ENCODE measurements around the gene RRM2.
A peak's percentile ranks its signal among the peaks of the same experiment; 100 is the strongest.

The RRM2 gene

GRCh38 chr2:10122500-10123280 lies at the start of gene RRM2:
TSS of gene RRM2 (plus strand) at chr2:10122739. CDS start at chr2:10122799, 60 bp downstream.
- peak; percentile 77 for DNase-seq (ENCODE audit: low read depth)

- no peak for DNase-seq (ENCODE audit: low read depth)
These were observed 48.8 kb upstream of the RRM2 start for GRCh38 chr2:10073706-10074105.

GRCh38 chr2:10075101-10075500 lies 47.4 kb upstream of the RRM2 start:
- DNase-seq (ENCODE audit: low read depth), result no peak

- DNase-seq (ENCODE audit: low read depth), result no peak
These were observed 46.8 kb upstream of the RRM2 start for GRCh38 chr2:10075571-10076209.

- no peak for DNase-seq (ENCODE audit: low read depth)
These were observed 46.0 kb upstream of the RRM2 start for GRCh38 chr2:10076511-10076910.

GRCh38 chr2:10076988-10077527 lies 45.5 kb upstream of the RRM2 start:
- DNase-seq (ENCODE audit: low read depth), result no peak

- DNase-seq (ENCODE audit: low read depth), result no peak
These were observed 44.5 kb upstream of the RRM2 start for GRCh38 chr2:10078001-10078400.

- DNase-seq (ENCODE audit: low read depth), result no peak
These were observed 43.8 kb upstream of the RRM2 start for GRCh38 chr2:10078704-10079265.

GRCh38 chr2:10079266-10079869 lies 43.2 kb upstream of the RRM2 start:
- DNase-seq (ENCODE audit: low read depth), result no peak

GRCh38 chr2:10079870-10080535 lies 42.5 kb upstream of the RRM2 start, which contains the start of gene CYS1:
TSS of gene CYS1 (minus strand) at chr2:10080411. CDS start at chr2:10080223, 188 bp downstream.
- DNase-seq (ENCODE audit: low read depth), result no peak

- DNase-seq (ENCODE audit: low read depth), result no peak
These were observed 41.8 kb upstream of the RRM2 start for GRCh38 chr2:10080536-10081304.

- no peak for DNase-seq (ENCODE audit: low read depth)
These were observed 39.5 kb upstream of the RRM2 start for GRCh38 chr2:10083046-10083445.

GRCh38 chr2:10083692-10084211 lies 38.8 kb upstream of the RRM2 start:
- no peak for DNase-seq (ENCODE audit: low read depth)

- DNase-seq (ENCODE audit: low read depth), result no peak
These were observed 38.2 kb upstream of the RRM2 start for GRCh38 chr2:10084223-10084865.

- no peak for DNase-seq (ENCODE audit: low read depth)
These were observed 37.4 kb upstream of the RRM2 start for GRCh38 chr2:10085043-10085667.

GRCh38 chr2:10085668-10086059 lies 36.9 kb upstream of the RRM2 start:
- DNase-seq (ENCODE audit: low read depth), result no peak

- DNase-seq (ENCODE audit: low read depth), result no peak
These were observed 35.6 kb upstream of the RRM2 start for GRCh38 chr2:10086950-10087349.

- DNase-seq (ENCODE audit: low read depth), result no peak
These were observed 35.2 kb upstream of the RRM2 start for GRCh38 chr2:10087360-10087759.

GRCh38 chr2:10089565-10090190 lies 32.9 kb upstream of the RRM2 start:
- DNase-seq (ENCODE audit: low read depth), result no peak

Data from activated gamma-delta T cell treated with anti-CD3 and anti-CD28 coated beads, Interleukin-2, amount 50 U/mL, for 16 hours (primary cell).